K562 (cell line): ENCODE measurements around the gene SDCCAG8. TPM values are rescaled to one million over a fixed set of nuclear protein-coding genes. Genes with fewer than 3 reads are reported as not detected.

Experiments
- ATAC-seq: fragments of 200-7000 bp; cut with Tn5 transposase; 3 replicates; pipeline ENCODE4 v1.9.1; 2020; ENCODE audit warnings: moderate library complexity
- BruUV-seq: library from RNA; stranded (reverse); fragments of 400-500 nt; replicated peaks from 2 replicates; lab custom pipeline; 2021; lab: Mats Ljungman, UMichigan
- CTCF ChIA-PET: fragments of 300-600 bp; formaldehyde crosslinking; extraction: SDS; loops from one replicate; lab custom pipeline; 2021; ENCODE audit warnings: low intra/inter-chr PET ratio; lab: Yijun Ruan, JAX
- POLR2A ChIA-PET: fragments of 300-600, 350-650 bp; sonication (Branson Sonifier 250); formaldehyde crosslinking; extraction: SDS; loops from one replicate; lab custom pipeline; 2021; ENCODE audit warnings: antibody characterized with exemption, inconsistent platforms; lab: Yijun Ruan, JAX
- DNase-seq, 4 experiments: peaks; one replicate each; pipeline versions ENCODE4 v3.0.0 to v3.0.0-alpha.2; 2011 to 2018; ENCODE audit warnings: low spot score in 3 of 4, mixed read lengths in 3 of 4; ENCODE audit errors: extremely low read depth in 1 of 4
- FAIRE-seq: peaks from 2 replicates; lab custom pipeline; 2011; peaks lifted over from hg19 to GRCh38; lab: Jason Lieb, UNC
- H2AFZ ChIP-seq: 2 replicates; pipeline ENCODE4 v1.6.0; 2011; ENCODE audit warnings: low read depth, low read length, control low read depth, inconsistent platforms
- H3K27ac ChIP-seq: fragments of 200-600 bp; 3 replicates; pipeline ENCODE4 v1.8.0; 2011; ENCODE audit warnings: low read depth, mild to moderate bottlenecking, control low read depth, inconsistent platforms, low read length, moderate library complexity, mixed read lengths; ENCODE audit errors: extremely low read depth
- H3K27me3 ChIP-seq, 2 experiments: fragments of 300-600 bp in 1 of 2; 2 replicates in 1 of 2; 3 replicates in 1 of 2; pipeline versions ENCODE4 v1.6.0 to v1.8.0; 2011; ENCODE audit warnings: inconsistent platforms in 2 of 2, low read length in 2 of 2, mild to moderate bottlenecking in 1 of 2, mixed read lengths in 1 of 2, moderate library complexity in 1 of 2; ENCODE audit not compliant: control insufficient read depth in 2 of 2, insufficient read depth in 2 of 2
- H3K36me3 ChIP-seq: fragments of 300-600 bp; 3 replicates; pipeline ENCODE4 v1.8.0; 2011; ENCODE audit warnings: mild to moderate bottlenecking, low read length, inconsistent platforms; ENCODE audit not compliant: control insufficient read depth, insufficient read depth
- H3K4me1 ChIP-seq, 2 experiments: fragments of 200-600 bp in 1 of 2; replicated peaks in 1 of 2; 2 replicates in 1 of 2; 3 replicates in 1 of 2; pipeline versions ENCODE4 v1.5.1 to v1.8.0; 2011; ENCODE audit warnings: inconsistent platforms in 2 of 2, low read length in 2 of 2, mild to moderate bottlenecking in 1 of 2, mixed read lengths in 1 of 2, moderate library complexity in 1 of 2; ENCODE audit not compliant: control insufficient read depth in 2 of 2, insufficient read depth in 2 of 2
- H3K4me2 ChIP-seq: 2 replicates; pipeline ENCODE4 v1.6.1; 2011; ENCODE audit warnings: low read length, control low read depth, inconsistent platforms, mixed read lengths; ENCODE audit not compliant: insufficient read depth
- H3K4me3 ChIP-seq: fragments of 200-600 bp; sonication (generic), shearing (Covaris generic); 2 replicates; pipeline ENCODE4 v1.5.1; 2016; ENCODE audit warnings: control low read depth, inconsistent platforms
- H3K79me2 ChIP-seq: fragments of 200-600 bp; 3 replicates; pipeline ENCODE4 v1.8.0; 2011; ENCODE audit warnings: low read length, inconsistent platforms; ENCODE audit not compliant: control insufficient read depth, insufficient read depth
- H3K9ac ChIP-seq, 2 experiments: 2 replicates each; pipeline versions ENCODE4 v1.6.0 to v1.6.1; 2011; ENCODE audit warnings: low read depth in 2 of 2, low read length in 2 of 2, control low read depth in 1 of 2, inconsistent platforms in 1 of 2, mild to moderate bottlenecking in 1 of 2, mixed read lengths in 1 of 2; ENCODE audit not compliant: insufficient read depth in 1 of 2
- H3K9me1 ChIP-seq: one replicate; pipeline ENCODE4 v1.6.0; 2011; ENCODE audit warnings: inconsistent platforms, mild to moderate bottlenecking, low read length, moderate library complexity; ENCODE audit not compliant: control insufficient read depth, insufficient read depth
- H3K9me3 ChIP-seq: replicated peaks from 2 replicates; pipeline ENCODE4 v1.5.1; 2011; ENCODE audit warnings: low read depth, low read length, inconsistent platforms; ENCODE audit not compliant: control insufficient read depth, insufficient read depth
- H4K20me1 ChIP-seq: replicated peaks from 2 replicates; pipeline ENCODE4 v1.6.1; 2011; ENCODE audit warnings: low read length, inconsistent platforms, mixed read lengths; ENCODE audit not compliant: control insufficient read depth, insufficient read depth
- DNMT1 ChIP-seq: fragments of 450-650 bp; IDR thresholded peaks from 2 replicates; pipeline ENCODE4 v1.6.1; 2016; ENCODE audit warnings: antibody characterized with exemption, mild to moderate bottlenecking
- MEIS2 ChIP-seq: fragments of 450-650 bp; IDR thresholded peaks from 2 replicates; pipeline ENCODE4 v1.6.1; 2014; ENCODE audit warnings: mild to moderate bottlenecking; ENCODE audit not compliant: partially characterized antibody
- STAG1 ChIP-seq: sonication (generic); formaldehyde crosslinking; IDR thresholded peaks from 2 replicates; pipeline ENCODE4 v1.5.0; 2020; ENCODE audit warnings: missing genetic modification reagents, borderline replicate concordance
- TOE1 ChIP-seq, 2 experiments: fragments of 450-650 bp in 1 of 2; sonication (generic) in 1 of 2; formaldehyde crosslinking in 1 of 2; IDR thresholded peaks; 2 replicates each; pipeline versions ENCODE4 v1.7.1 to v1.8.0; 2016 to 2022; ENCODE audit warnings: borderline replicate concordance in 2 of 2, mild to moderate bottlenecking in 2 of 2, antibody characterized with exemption in 1 of 2, inconsistent platforms in 1 of 2, low read depth in 1 of 2, missing genetic modification reagents in 1 of 2, moderate library complexity in 1 of 2
- ZBTB8A ChIP-seq: fragments of 450-650 bp; IDR thresholded peaks from 2 replicates; pipeline ENCODE4 v1.6.1; 2018; ENCODE audit warnings: mild to moderate bottlenecking, moderate library complexity; ENCODE audit not compliant: partially characterized antibody
- ZNF384 ChIP-seq: IDR thresholded peaks from 2 replicates; pipeline ENCODE4 v1.6.1; 2012; ENCODE audit warnings: low read depth, low read length, improper control_type of control experiment
- WGBS: fragments of 100-300 bp; shearing (Covaris generic); methylation state at CpG from one replicate; pipeline ENCODE4 v1.1.6; 2016; ENCODE audit warnings: low coverage, mixed read lengths; ENCODE audit not compliant: insufficient coverage; ENCODE audit errors: missing lambda C conversion rate; 5-methylcytosine and 5-hydroxymethylcytosine counted together
- in situ Hi-C: fragments of 300-500 bp; cut with MboI; formaldehyde crosslinking; loops from 4 replicates; pipeline ENCODE4 v1.15.0; 2018; ENCODE audit warnings: inconsistent platforms, mixed read lengths
- intact Hi-C: fragments of 100-400 bp; cut with micrococcal nuclease; formaldehyde crosslinking; loops from 2 replicates; pipeline ENCODE4 v1.14.2; 2022
- polyA plus RNA-seq, 8 experiments: library from polyadenylated mRNA; depleted of rRNA in 4 of 8; stranded (reverse) in 5 of 8; unstranded in 3 of 8; fragments of >200 nt; fragmentation: Nextera tagmentation in 2 of 8; fragmentation: Illumina TruSeq in 1 of 8; extraction: Ambion mirVana in 2 of 8; extraction: Trizol in 1 of 8; gene quantifications; 2 replicates each; pipeline versions ENCODE4 v1.2.1 to v1.2.3, GENCODE V29; 2011 to 2014; ENCODE audit warnings: inconsistent platforms in 1 of 8, missing spikeins in 1 of 8
- total RNA-seq, 7 experiments: library from RNA; depleted of rRNA in 6 of 7; stranded (reverse); fragments of >200 nt in 6 of 7; fragmentation: Illumina TruSeq in 2 of 7; extraction: Trizol in 2 of 7; gene quantifications; 2 replicates each; pipeline versions ENCODE4 v1.2.1 to v1.2.3, GENCODE V29; 2011 to 2021; ENCODE audit warnings: low replicate concordance in 1 of 7
- TF ChIP-seq, protein P1 (sequence below): fragments of 450-650 bp; formaldehyde crosslinking; IDR thresholded peaks from 2 replicates; pipeline ENCODE4 v1.4.0; 2020; ENCODE audit warnings: mild to moderate bottlenecking, moderate library complexity
- TF ChIP-seq, protein P2 (sequence below): IDR thresholded peaks from 2 replicates; pipeline ENCODE4 v1.6.1; 2012; ENCODE audit warnings: low read depth, low read length, improper control_type of control experiment, borderline replicate concordance

The SDCCAG8 gene
- total and polyA plus RNA-seq, 9 of the 15 experiments (the other 6 are each of a cell fraction or from before 2014, with no cell fraction given): 17.9 to 36.7 (median 25.4) TPM

DNA sequence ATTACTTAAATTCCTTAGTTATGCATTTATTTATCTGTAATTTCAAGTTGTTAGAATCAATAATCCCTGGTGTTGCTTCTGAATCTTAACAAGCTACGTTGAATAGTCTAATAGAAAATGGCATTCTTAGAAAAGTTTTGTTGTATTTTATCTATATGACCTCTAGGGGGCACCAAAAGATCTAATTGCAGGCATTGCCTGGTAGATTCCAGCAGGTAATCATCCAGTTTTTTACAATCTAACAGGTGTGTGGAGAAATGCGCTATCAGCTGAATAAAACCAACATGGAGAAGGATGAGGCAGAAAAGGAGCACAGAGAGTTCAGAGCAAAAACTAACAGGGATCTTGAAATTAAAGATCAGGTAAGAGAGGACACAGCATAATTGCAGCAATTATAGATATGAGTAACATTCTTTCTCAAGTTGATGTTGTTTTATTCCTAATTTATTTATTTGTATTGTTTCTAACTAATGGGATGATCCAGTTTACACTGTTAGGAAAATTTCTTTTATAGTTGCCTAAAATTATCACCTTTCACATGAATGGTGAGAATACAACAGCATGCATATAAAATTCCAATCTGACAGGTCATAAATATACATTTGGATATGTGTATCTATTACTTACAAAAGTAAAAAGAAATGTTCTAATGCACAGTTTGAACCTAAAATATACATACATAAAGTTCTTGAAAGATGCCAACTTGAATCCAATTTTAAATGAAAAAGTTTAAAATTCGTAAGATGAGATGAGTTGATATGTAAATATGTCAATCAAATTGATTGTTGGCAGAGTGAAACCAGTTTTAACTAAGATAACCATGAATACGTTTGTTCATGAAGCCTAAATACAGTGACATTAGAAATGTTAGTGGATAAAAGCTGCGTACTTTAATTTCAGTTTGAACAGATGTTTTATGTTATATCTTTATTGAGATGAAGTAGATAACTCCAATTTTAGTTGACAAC lies 88.4 kb downstream of the SDCCAG8 start:
- ATAC-seq (peak; percentile 71), FAIRE-seq (peak; percentile 65), DNase-seq (peak; percentile 53 to 61 (median 56))
- H3K9me1 ChIP-seq: no peaks in the 10 kb centered on the region
- peaks cover 2% of the 10 kb centered on the region; the same call in 1 of the 3 replicates for H3K36me3 ChIP-seq
- H3K4me3 ChIP-seq: no peak overlapping the region
- no peak overlapping the region for H2AFZ ChIP-seq
- in situ Hi-C loops: loop anchor here (5.0 to 25.0 kb wide), 2 partner anchors 403 to 507 kb away; no protein-coding TSS in a partner anchor
- 51% methylated on average over 5 of the region's 5 CpGs for WGBS
- H3K4me1 ChIP-seq: no peaks in the 10 kb centered on the region
- ChIA-PET CTCF (interaction anchor here (0.6 to 4.2 kb wide), 9 partner anchors 15 to 1453 kb away, joined by 3 to 37 read pairs (median 6); no protein-coding TSS in a partner anchor), POLR2A (interaction anchor here (1.0 kb wide), 1 partner anchor 17 kb away, joined by 3 read pairs; no protein-coding TSS in a partner anchor)
- H4K20me1 ChIP-seq: no peaks in the 10 kb centered on the region
- H3K9ac ChIP-seq: no peak overlapping the region
- intact Hi-C loops: loop anchor here (1.0 to 5.0 kb wide), 6 partner anchors 65 to 929 kb away; no protein-coding TSS in a partner anchor
- H3K4me2 ChIP-seq: no peak overlapping the region
- no peaks in the 10 kb centered on the region for H3K27me3 ChIP-seq
- no peaks in the 10 kb centered on the region for H3K9me3 ChIP-seq
- no peaks in the 10 kb centered on the region for H3K79me2 ChIP-seq
- no peak overlapping the region for H3K27ac ChIP-seq
- BruUV-seq: no TSS peak
- TF ChIP-seq MEIS2 (peak; percentile 6), DNMT1 (no peak), STAG1 (CRISPR knock-in tag) (no peak), ZNF384 (peak; percentile 14; the same call in 1 of the 2 replicates), ZBTB8A (no peak), TOE1 (IDR thresholded peaks at IDR 0.05; ENCODE audit: borderline replicate concordance) (no peak), TOE1 (CRISPR knock-in tag; IDR thresholded peaks at IDR 0.05; ENCODE audit: borderline replicate concordance, low read depth) (no peak)
- TF ChIP-seq, protein P1, sequence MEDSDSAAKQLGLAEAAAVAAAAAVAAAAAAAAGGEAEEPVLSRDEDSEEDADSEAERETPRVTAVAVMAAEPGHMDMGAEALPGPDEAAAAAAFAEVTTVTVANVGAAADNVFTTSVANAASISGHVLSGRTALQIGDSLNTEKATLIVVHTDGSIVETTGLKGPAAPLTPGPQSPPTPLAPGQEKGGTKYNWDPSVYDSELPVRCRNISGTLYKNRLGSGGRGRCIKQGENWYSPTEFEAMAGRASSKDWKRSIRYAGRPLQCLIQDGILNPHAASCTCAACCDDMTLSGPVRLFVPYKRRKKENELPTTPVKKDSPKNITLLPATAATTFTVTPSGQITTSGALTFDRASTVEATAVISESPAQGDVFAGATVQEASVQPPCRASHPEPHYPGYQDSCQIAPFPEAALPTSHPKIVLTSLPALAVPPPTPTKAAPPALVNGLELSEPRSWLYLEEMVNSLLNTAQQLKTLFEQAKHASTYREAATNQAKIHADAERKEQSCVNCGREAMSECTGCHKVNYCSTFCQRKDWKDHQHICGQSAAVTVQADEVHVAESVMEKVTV (CRISPR knock-in tag): peak; percentile 73
- TF ChIP-seq, protein P2, sequence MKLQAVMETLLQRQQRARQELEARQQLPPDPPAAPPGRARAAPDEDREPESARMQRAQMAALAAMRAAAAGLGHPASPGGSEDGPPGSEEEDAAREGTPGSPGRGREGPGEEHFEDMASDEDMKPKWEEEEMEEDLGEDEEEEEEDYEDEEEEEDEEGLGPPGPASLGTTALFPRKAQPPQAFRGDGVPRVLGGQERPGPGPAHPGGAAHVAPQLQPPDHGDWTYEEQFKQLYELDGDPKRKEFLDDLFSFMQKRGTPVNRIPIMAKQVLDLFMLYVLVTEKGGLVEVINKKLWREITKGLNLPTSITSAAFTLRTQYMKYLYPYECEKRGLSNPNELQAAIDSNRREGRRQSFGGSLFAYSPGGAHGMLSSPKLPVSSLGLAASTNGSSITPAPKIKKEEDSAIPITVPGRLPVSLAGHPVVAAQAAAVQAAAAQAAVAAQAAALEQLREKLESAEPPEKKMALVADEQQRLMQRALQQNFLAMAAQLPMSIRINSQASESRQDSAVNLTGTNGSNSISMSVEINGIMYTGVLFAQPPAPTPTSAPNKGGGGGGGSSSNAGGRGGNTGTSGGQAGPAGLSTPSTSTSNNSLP: peak; percentile 32; the same call in 1 of the 2 replicates
